Subcutaneous abdominal adipose tissue (tissue), 5 donors: ENCODE data around the gene OR1F1.
A peak's percentile ranks its signal among the peaks of the same experiment; 100 is the strongest.

Experiments
- H3K27ac ChIP-seq: one replicate; pipeline ENCODE4 v1.7.0; 2013; ENCODE audit warnings: low read depth, mild to moderate bottlenecking, inconsistent platforms, low read length, moderate library complexity
- H3K27me3 ChIP-seq, 5 donors: one replicate each; pipeline ENCODE4 v1.7.0; 2013; ENCODE audit warnings: low read length in 5 of 5, inconsistent platforms in 1 of 5; ENCODE audit not compliant: control insufficient read depth in 5 of 5, insufficient read depth in 4 of 5
- H3K36me3 ChIP-seq, 5 donors: one replicate each; pipeline ENCODE4 v1.7.0; 2013; ENCODE audit warnings: low read length in 5 of 5; ENCODE audit not compliant: control insufficient read depth in 5 of 5, insufficient read depth in 5 of 5
- H3K4me1 ChIP-seq, 5 donors: one replicate each; pipeline ENCODE4 v1.7.0; 2013; ENCODE audit warnings: low read length in 5 of 5, mild to moderate bottlenecking in 3 of 5, moderate library complexity in 1 of 5; ENCODE audit not compliant: control insufficient read depth in 5 of 5, insufficient read depth in 5 of 5
- H3K4me3 ChIP-seq, 5 donors: one replicate each; pipeline ENCODE4 v1.7.0; 2013; ENCODE audit warnings: low read length in 5 of 5, low read depth in 1 of 5
- H3K9ac ChIP-seq, 5 donors: one replicate each; pipeline ENCODE4 v1.7.0; 2013; ENCODE audit warnings: low read length in 5 of 5, mild to moderate bottlenecking in 4 of 5, moderate library complexity in 3 of 5
- H3K9me3 ChIP-seq, 5 donors: one replicate each; pipeline ENCODE4 v1.7.0; 2013; ENCODE audit warnings: low read length in 5 of 5; ENCODE audit not compliant: control insufficient read depth in 5 of 5
- donor health status: healthy.
- donor health status: healthy.
- donor health status: healthy.
- donor health status: healthy.
- donor health status: healthy.

Gene OR1F1

GRCh38 chr16:3150346-3151218 lies 37.4 kb upstream of the OR1F1 start:
- peaks cover 2 to 28% (median 26%) of the 10 kb centered on the region in 5 donors for H3K4me1 ChIP-seq
- H3K36me3 ChIP-seq, result no peaks in the 10 kb centered on the region
- no peaks in the 10 kb centered on the region for H3K27me3 ChIP-seq
- H3K4me3 ChIP-seq, result peak overlapping the region; percentile 67 to 89 (median 79)
- peaks cover 0 to 4% (median 0%) of the 10 kb centered on the region in 5 donors for H3K9me3 ChIP-seq
- H3K9ac ChIP-seq, result peak overlapping the region in 4 of 5 donors; percentile 61 to 86 (median 70)
- H3K27ac ChIP-seq, result peak overlapping the region; percentile 72

GRCh38 chr16:3152027-3152276 lies 36.1 kb upstream of the OR1F1 start:
- H3K27me3 ChIP-seq, result no peaks in the 10 kb centered on the region
- no peaks in the 10 kb centered on the region for H3K36me3 ChIP-seq
- H3K9me3 ChIP-seq, result peaks cover 0 to 4% (median 0%) of the 10 kb centered on the region in 5 donors
- H3K9ac ChIP-seq, result peak overlapping the region in 1 of 5 donors; percentile 30
- H3K27ac ChIP-seq, result no peak overlapping the region
- H3K4me3 ChIP-seq, result peak overlapping the region; percentile 62 to 79 (median 67)
- peaks cover 2 to 28% (median 26%) of the 10 kb centered on the region in 5 donors for H3K4me1 ChIP-seq

- peaks cover 0 to 4% (median 0%) of the 10 kb centered on the region in 5 donors for H3K9me3 ChIP-seq
- peak overlapping the region; percentile 52 for H3K27ac ChIP-seq
- H3K36me3 ChIP-seq, result no peaks in the 10 kb centered on the region
- peaks cover 4 to 30% (median 27%) of the 10 kb centered on the region in 5 donors for H3K4me1 ChIP-seq
- H3K27me3 ChIP-seq, result no peaks in the 10 kb centered on the region
- peak overlapping the region; percentile 62 to 79 (median 67) for H3K4me3 ChIP-seq
- peak overlapping the region in 2 of 5 donors; percentile 28 to 56 for H3K9ac ChIP-seq
Measured at GRCh38 chr16:3152277-3152990, 35.6 kb upstream of the OR1F1 start.

GRCh38 chr16:3152991-3153368 lies 35.0 kb upstream of the OR1F1 start:
- H3K9me3 ChIP-seq, result peaks cover 0 to 4% (median 0%) of the 10 kb centered on the region in 5 donors
- peaks cover 4 to 36% (median 32%) of the 10 kb centered on the region in 5 donors for H3K4me1 ChIP-seq
- peak overlapping the region in 1 of 5 donors; percentile 28 for H3K9ac ChIP-seq
- H3K4me3 ChIP-seq, result peak overlapping the region in 4 of 5 donors; percentile 62 to 73 (median 66)
- no peaks in the 10 kb centered on the region for H3K27me3 ChIP-seq
- no peak overlapping the region for H3K27ac ChIP-seq
- no peaks in the 10 kb centered on the region for H3K36me3 ChIP-seq

- H3K9me3 ChIP-seq, result peaks cover 0 to 4% (median 0%) of the 10 kb centered on the region in 5 donors
- H3K4me1 ChIP-seq, result peaks cover 4 to 45% (median 36%) of the 10 kb centered on the region in 5 donors
- H3K36me3 ChIP-seq, result no peaks in the 10 kb centered on the region
- no peak overlapping the region for H3K4me3 ChIP-seq
- H3K9ac ChIP-seq, result no peak overlapping the region
- no peaks in the 10 kb centered on the region for H3K27me3 ChIP-seq
- no peak overlapping the region for H3K27ac ChIP-seq
Measured at GRCh38 chr16:3155181-3155580, 32.8 kb upstream of the OR1F1 start.

- Histone ChIP-seq H3K4me3 (no peak overlapping the region), H3K27ac (no peak overlapping the region), H3K4me1 (peaks cover 2 to 41% (median 32%) of the 10 kb centered on the region in 5 donors), H3K36me3 (no peaks in the 10 kb centered on the region), H3K9ac (no peak overlapping the region), H3K27me3 (no peaks in the 10 kb centered on the region), H3K9me3 (peaks cover 0 to 4% (median 0%) of the 10 kb centered on the region in 5 donors)
Measured at GRCh38 chr16:3155972-3156371, 32.0 kb upstream of the OR1F1 start.

GRCh38 chr16:3157229-3158025 lies 30.6 kb upstream of the OR1F1 start:
- H3K9me3 ChIP-seq, result peaks cover 0 to 4% (median 0%) of the 10 kb centered on the region in 5 donors
- peak overlapping the region; percentile 77 for H3K27ac ChIP-seq
- H3K4me1 ChIP-seq, result peaks cover 2 to 34% (median 25%) of the 10 kb centered on the region in 5 donors
- no peaks in the 10 kb centered on the region for H3K36me3 ChIP-seq
- H3K9ac ChIP-seq, result peak overlapping the region in 4 of 5 donors; percentile 48 to 84 (median 74)
- H3K4me3 ChIP-seq, result peak overlapping the region; percentile 66 to 82 (median 75)
- H3K27me3 ChIP-seq, result no peaks in the 10 kb centered on the region

GRCh38 chr16:3158026-3158509 lies 29.9 kb upstream of the OR1F1 start:
- Histone ChIP-seq H3K9ac (peak overlapping the region; percentile 48 to 84 (median 73)), H3K4me1 (peaks cover 2 to 30% (median 21%) of the 10 kb centered on the region in 5 donors), H3K27ac (peak overlapping the region; percentile 77), H3K9me3 (peaks cover 0 to 4% (median 0%) of the 10 kb centered on the region in 5 donors), H3K27me3 (no peaks in the 10 kb centered on the region), H3K4me3 (peak overlapping the region; percentile 66 to 82 (median 75)), H3K36me3 (no peaks in the 10 kb centered on the region)

- peaks cover 2 to 30% (median 21%) of the 10 kb centered on the region in 5 donors for H3K4me1 ChIP-seq
- H3K9me3 ChIP-seq, result peaks cover 0 to 4% (median 0%) of the 10 kb centered on the region in 5 donors
- H3K27me3 ChIP-seq, result no peaks in the 10 kb centered on the region
- peak overlapping the region; percentile 45 to 82 (median 75) for H3K4me3 ChIP-seq
- peak overlapping the region; percentile 26 to 84 (median 75) for H3K9ac ChIP-seq
- H3K27ac ChIP-seq, result peak overlapping the region; percentile 80
- H3K36me3 ChIP-seq, result no peaks in the 10 kb centered on the region
Measured at GRCh38 chr16:3158510-3159314, 29.3 kb upstream of the OR1F1 start.
